GM21360 (cell line): ENCODE data around the gene KLHL42.
A peak's percentile ranks its signal among the peaks of the same experiment; 100 is the strongest.
"Not testable (repeated sequence)": the region's sequence is repeated elsewhere in the genome, so short reads cannot be mapped to it uniquely, and the experiment has no call there.

Source experiments
- ATAC-seq: cut with Tn5 transposase; IDR thresholded peaks from one replicate; pipeline ENCODE4 v1.9.1; 2021; ENCODE audit warnings: mild to moderate bottlenecking, moderate library complexity; ENCODE audit not compliant: unreplicated experiment

KLHL42 gene, protein sequence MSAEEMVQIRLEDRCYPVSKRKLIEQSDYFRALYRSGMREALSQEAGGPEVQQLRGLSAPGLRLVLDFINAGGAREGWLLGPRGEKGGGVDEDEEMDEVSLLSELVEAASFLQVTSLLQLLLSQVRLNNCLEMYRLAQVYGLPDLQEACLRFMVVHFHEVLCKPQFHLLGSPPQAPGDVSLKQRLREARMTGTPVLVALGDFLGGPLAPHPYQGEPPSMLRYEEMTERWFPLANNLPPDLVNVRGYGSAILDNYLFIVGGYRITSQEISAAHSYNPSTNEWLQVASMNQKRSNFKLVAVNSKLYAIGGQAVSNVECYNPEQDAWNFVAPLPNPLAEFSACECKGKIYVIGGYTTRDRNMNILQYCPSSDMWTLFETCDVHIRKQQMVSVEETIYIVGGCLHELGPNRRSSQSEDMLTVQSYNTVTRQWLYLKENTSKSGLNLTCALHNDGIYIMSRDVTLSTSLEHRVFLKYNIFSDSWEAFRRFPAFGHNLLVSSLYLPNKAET

DNA sequence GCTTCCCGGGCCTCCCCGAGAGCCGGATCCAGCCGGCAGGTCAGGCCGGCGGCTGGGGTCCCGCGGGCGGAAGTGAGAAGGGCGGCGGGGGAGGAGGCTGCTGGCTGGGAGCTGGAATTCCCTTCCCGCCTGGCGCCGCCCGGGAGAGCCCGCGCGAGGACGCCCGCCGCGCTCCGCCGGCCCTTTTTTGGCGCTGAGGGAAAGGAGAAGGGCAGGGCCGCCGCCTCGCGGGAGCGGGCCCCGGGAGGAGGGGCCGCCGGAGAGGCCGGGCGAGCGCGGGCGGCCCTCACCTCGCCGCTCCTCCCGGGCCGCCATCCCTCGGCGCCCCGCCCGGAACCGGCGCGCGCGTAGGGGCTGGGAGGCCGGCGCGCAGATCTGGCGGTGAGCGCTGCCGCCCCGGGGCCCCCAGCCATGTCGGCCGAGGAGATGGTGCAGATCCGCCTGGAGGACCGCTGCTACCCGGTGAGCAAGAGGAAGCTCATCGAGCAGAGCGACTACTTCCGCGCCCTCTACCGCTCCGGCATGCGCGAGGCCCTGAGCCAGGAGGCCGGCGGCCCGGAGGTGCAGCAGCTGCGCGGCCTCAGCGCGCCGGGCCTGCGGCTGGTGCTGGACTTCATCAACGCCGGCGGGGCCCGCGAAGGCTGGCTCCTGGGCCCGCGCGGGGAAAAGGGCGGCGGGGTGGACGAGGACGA, at the start of gene KLHL42, which contains the start of gene MANSC4:
Gene KLHL42, plus strand, starts transcription at position 314 of the 692 bp plus-strand sequence. Its CDS starts 98 bp downstream, at position 412.
Gene MANSC4, minus strand, starts transcription at position 317 of the 692 bp plus-strand sequence. CDS start 8,960 bp downstream, outside the sequence.
- peak; percentile 70 for ATAC-seq

DNA sequence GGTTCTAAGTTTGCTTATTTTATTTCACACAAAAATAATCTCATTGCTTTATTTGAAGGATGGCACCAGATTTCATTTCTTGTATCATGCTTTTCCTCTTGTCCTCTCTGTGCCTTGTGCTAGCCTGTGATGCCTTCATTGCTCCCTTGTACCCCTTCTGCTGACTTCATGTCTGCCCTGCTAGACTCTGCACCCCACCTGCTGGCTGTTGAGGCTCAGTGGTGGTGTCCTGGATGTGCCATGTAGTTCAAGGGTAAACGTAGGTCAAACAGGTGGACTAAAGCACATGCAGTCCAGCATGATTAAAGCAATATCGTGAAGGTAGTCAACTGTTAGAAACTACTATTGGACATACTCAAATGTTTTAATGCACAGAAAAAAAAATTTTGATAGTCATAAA, 47.8 kb upstream of the KLHL42 start:
- no peak for ATAC-seq

DNA sequence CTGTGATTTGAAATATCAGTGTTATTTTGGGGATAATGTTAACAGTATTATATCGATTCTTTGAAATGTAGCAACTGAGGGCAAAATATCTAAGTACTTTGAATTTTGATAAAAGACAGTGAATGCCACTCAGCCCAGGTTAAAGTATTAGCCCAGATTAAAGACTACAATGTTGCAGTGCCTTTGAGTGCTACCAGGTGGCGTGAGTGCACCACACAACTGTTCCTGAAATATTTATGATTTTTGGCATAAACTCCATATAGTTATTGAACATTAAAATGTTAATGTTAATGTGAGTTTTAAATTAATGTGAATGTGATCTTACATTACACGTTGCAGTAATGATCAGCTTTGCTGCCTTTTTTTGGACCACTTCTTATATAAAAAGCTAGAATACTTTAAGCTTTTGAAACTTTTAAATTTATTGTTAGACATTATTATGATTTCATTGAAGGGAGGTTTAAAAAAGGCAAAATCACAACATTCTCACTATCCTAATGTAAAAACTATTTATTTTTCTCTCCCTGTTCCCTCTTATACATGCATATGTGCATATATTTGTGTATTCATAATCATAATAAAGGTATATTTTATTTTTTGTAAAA, 46.9 kb upstream of the KLHL42 start:
- peak; percentile 82 for ATAC-seq

DNA sequence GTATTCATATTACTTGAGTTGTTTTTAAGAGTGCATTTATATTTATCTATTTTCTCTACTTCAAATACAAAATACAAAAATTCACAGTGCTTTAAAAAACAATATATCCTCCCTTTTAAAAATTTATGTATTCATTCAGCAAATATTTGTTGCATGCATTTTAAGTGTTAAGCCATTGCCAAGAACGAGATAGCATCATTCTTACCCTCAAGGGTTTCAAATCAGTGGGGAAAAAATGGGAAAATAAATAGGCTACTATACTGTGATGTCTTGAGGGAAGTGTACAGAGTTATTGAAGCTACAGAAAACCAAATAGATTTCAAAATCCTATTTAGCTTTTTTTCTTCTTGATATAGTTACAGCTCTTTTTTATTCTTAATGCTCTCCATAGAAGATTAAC, 46.2 kb upstream of the KLHL42 start:
- ATAC-seq = no peak

DNA sequence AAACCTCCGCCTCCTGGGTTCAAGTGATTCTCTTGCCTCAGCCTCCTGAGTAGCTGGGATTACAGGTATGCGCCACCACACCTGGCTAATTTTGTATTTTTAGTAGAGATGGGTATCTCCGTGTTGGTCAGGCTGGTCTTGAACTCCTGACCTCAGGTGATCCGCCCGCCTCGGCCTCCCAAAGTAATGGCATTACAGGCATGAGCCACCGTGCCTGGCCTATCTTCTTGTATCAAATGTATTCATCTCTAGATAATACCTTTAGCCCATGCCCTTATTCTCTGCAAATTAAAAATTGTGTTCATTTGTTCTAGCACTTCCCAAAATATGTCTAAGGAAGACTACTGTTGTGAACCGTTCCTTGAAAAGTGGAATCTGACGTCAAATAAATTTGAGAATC, 45.7 kb upstream of the KLHL42 start:
- ATAC-seq = not testable (repeated sequence)

DNA sequence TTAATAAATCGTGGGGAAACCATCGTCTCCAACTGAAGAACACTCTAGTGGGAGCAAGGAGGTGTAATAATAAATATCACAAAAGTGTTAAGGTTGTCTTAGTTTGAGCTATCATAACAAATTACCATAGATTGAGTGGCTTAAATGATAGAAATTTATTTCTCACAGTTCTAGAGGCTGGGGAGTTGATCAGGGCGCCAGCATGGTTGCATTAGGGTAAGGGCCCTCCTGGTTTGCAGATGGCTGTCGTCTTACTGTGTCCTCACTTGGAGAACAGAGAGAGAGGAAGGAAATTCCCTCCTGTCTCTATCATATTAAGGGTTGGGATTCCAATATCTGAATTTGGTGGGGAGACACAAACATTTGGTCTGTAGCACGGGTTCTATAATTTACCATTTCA, 36.4 kb upstream of the KLHL42 start:
- no peak for ATAC-seq

DNA sequence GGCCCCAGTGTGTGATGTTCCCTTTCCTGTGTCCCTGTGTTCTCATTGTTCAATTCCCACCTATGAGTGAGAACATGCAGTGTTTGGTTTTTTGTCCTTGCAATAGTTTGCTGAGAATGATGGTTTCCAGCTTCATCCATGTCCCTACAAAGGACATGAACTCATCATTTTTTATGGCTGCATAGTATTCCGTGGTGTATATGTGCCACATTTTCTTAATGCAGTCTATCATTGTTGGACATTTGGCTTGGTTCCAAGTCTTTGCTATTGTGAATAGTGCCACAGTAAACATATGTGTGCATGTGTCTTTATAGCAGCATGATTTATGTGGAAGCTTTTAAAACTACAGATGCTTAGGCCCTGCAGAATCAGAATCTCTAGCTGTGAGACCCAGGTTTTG, 34.3 kb upstream of the KLHL42 start:
- not testable (repeated sequence) for ATAC-seq

DNA sequence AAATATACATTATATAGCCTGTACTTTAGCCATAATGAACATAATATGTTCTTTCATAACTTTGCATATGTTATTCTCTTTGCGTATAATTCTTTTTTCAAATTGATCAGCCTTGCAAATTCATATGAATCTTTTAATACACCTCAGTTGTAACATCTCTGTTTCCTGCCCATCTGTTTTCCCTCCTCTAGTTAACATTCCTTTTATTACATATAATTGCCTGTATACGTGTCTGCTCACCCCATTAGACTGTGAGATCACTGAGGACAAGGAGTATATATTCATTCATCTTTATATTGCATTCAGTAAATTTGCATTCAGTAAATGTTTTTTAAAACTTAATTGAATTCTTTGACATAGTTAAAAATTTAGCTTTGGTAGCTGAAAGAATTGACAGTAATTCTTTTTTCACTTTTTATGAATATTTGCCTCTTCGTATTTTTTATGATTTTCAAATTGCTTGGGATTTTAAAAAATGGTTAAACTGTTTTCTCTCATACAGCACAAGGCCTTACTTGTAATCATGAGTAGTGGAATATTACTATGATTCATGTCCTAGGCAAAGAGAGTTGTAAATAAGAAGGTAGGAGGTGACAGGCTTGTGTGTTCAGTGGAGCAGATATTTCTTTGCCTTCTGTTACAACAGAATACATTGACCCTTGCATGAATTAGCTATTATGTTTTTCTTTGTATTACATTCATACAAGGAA, 32.8 kb upstream of the KLHL42 start:
- ATAC-seq = no peak

DNA sequence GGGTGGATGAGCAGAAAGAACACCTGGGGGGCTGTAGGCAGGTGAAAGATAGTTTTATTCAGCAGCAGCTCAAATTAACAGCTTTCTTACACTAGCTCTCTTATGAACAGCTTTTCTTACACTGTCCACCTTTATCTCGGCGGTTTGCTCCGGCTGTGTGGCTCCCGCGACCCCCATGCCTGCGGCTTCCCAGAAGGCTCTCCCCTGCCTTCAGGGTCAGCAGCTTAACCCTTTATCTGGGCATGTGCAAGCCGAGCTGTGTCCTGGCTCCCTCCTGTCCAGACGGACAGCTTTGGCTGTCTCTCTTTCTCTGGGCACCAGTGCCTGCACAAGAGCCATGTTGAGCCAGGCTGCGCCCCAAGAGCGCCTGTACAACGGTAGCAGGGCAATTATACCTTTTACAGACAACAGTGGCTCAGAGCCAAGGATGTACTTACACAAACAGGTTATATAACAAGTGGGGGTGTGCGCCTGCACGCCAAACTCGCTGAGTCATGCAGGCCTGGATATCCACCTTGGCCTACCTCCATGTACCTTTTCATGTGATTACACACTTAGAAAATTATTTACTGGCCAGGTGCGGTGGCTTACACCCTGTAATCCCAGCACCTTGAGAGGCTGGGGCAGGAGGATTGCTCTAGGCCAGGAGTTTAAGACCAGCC, 28.5 kb upstream of the KLHL42 start:
- ATAC-seq = no peak

DNA sequence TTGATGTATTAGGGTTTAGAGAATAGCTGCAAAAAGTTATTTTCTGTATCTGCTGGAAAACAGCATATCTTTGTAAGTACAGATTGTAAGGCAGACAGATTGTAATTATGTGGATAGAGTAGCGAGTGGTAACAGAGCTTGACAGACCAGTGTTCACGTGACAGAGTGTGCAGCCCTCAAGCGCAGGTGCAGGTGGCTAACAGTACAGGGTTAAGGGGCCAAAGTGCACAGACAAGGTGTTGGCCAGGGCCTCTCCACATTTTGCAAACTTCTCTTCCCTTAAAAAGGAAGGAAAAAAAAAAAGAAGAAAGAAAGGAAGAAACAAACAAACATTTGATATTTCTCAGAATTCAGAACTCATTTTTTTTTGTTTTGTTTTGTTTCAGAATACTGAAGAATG, 25.2 kb upstream of the KLHL42 start:
- no peak for ATAC-seq

DNA sequence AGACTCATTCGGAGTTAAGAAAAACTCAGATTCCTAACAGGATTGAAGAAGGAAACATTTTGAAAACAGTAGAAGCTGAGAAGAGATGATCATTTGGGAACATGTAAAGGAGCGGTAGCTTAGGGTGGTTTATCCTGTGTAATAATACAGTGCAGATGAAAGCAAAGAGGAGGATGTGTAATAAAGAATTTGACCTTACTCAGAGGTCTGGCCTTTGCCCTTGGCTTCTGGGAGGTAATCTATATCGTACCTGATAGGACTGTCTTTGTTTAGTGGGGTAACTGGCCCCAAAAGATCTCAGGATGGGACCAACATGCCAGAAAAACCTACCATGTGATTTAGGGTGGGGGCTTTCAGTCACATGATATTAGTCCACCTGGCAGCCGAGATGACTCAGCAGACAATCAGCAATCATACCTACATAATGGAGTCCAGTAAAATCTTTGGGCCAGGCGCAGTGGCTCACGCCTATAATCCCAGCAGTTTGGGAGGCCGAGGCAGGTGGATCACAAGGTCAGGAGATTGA, 23.3 kb upstream of the KLHL42 start:
- ATAC-seq = no peak

DNA sequence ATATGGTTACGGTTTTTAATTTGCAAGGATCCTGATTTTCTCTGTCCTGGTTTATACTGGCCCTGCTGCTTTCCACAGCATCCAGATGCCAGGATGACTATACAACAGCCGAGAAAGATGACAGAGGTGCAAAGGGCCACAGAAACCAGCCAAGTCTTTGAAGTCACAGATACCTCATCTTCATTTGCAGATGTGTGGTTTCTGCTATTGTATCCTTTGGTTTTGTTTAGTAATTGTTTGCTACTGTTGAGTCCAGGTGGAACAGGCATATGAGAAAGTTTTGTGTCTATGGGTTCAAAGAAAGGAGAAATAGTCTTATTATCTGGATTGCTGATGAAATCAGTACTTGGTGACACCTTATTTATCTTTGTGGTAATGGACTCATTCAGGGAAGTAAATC, 17.3 kb upstream of the KLHL42 start:
- no peak for ATAC-seq

DNA sequence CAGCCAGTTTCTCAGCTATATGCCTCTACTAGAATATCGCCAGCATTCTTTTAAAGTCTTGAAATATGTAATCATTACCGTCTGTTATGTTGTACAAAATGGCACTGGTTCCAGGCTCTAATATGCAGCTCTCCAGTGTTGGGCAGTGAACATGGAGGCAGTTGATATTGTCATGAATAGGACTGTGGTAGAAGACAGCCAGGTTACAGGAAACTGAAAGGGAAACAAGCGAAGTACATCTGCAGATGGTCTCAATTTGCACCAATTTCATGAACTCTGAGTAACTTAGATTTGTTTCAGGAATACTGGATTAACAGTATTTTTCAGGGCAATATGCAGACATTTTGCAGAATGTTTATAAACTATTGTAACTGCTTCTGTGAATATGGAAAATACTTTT, 13.4 kb upstream of the KLHL42 start:
- no peak for ATAC-seq

DNA sequence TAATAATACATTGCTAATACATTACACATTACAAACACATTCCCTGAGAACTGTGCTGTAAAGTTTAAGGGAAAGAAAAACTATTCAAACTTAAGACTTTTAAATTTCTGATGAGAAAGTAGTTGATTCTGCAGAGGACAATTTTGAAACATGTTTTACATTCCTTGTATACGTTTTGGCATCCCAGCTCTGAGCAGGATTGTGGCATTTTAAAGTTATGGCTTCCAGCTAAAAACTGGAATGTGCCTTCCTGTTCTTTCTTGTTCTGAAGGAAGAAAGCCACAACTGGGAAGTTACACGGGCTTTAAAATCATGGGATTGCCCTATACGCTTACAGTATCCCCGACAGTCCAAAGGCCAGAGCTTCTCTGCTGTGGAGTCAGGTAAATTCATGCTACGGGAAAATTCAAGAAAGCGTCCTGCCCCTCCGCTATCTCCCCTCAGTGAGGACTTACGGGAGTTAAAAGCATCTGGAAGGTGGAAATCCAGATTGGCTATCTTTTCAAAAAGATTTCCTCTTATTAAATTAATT, 10.8 kb upstream of the KLHL42 start:
- ATAC-seq = no peak

DNA sequence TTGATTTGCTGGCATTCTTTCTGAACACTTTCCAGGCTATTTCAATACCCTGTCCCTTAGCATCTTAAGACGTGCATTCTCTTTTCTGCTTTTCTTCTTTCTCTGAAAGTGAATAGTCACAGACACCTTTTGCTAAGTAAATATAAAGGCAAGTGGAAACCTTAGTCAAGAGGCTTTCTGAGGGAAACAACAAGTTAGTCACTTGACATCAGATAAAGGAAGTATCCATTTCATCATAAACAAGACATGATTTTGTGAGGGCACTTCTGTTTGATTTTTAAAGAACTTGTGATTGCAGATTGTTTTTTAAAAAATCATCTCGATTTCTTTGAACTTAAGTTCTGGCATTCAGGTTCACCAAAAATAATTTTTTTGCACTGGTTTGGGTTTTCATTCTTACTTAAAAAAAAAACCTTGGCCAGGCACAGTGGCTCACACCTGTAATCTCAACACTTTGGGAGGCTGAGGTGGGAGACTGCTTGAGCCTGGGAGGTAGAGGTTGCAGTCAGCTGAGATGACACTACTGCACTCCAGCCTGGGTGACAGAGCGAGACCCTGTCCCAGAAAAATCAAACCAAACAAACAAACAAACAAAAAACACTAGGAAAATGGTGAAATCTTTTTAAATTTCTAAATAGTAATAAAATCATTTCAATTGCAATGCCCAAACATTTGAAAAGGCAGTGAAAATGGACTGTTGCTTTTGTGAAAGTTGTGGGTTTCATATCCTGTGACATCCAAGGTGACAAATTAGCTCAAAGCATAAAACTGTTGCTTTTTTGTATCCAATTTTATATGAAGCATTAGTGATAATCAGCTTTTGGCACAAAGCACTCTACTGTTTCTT, 8.3 kb upstream of the KLHL42 start:
- no peak for ATAC-seq

DNA sequence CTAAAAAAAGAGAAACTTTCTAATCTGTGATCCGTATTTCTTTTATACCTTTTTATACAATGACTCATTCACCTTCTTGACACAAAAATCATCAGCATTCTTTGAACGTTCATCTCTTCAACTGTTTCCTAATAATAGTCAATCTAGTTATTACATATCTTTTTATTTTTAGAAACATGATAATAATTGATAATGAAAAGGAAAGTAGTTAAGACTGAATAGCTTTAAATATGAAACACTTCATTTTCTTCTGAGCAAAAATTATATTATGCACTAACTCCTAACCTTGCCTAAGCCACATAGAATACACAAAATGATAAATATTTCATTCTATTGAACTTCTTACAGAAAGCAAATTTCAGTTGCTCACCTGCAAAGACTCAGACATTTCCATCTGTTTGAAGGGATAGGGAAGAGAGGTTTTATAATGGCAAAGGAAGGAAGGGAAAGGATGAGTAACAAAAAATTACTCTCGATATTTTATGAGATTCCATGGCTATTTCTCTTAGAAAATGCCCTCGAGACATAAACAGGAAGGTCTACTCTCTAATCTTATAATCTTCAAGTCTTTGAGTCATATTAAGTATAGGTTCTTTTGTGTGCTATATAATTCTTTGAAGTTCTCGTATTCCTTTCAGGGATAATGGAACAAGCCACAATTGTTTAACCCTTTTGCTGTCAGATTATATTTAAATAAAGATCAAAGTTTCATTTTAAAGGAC, 7.5 kb upstream of the KLHL42 start:
- ATAC-seq = no peak

DNA sequence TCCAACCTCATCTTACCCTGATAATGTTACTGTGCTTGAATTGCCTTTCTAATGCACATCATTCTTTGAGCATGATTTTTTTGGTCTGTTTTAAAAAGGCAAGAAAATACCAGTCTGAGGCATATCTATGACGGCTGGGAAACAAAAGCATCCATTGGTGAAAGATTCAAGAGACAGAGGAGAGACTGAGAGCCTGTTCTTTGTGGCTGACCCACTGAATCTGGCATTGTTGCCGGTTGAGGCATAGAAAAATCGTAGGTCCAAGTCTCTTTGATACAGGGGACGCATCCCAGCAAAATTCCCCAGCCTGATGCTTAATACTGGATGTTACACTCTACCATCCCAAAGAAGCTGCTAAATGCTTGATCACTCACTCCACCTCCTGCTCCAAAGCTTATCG, 2.9 kb upstream of the KLHL42 start:
- no peak for ATAC-seq

DNA sequence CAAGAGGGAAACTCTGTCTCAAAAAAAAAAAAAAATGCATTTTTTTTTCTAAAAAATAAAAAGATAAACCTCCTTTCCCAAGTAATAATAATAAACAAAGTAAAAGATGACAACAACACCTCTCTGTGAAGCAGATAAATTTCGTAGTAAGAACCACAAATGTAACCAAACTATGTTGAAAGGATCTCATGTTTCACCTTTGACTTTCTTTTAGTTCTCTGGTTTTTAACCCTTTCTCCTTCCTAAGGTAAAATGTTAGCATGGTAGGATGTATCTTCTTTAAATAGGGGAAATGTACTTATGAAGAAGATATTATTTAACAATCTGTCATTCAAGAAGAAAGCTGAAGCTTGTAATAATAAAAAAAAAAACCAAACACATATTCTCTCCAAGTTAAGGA, 1.8 kb upstream of the KLHL42 start:
- ATAC-seq = no peak
